ENCODE results near the gene CASP10. TPM values are rescaled to one million over a fixed set of nuclear protein-coding genes. Genes with fewer than 3 reads are reported as not detected.

The CASP10 gene
- total and polyA plus RNA-seq, 2 of the 13 experiments (the other 11 are each of a cell fraction or from before 2014, with no cell fraction given): 22.2 to 23.8 TPM

DNA sequence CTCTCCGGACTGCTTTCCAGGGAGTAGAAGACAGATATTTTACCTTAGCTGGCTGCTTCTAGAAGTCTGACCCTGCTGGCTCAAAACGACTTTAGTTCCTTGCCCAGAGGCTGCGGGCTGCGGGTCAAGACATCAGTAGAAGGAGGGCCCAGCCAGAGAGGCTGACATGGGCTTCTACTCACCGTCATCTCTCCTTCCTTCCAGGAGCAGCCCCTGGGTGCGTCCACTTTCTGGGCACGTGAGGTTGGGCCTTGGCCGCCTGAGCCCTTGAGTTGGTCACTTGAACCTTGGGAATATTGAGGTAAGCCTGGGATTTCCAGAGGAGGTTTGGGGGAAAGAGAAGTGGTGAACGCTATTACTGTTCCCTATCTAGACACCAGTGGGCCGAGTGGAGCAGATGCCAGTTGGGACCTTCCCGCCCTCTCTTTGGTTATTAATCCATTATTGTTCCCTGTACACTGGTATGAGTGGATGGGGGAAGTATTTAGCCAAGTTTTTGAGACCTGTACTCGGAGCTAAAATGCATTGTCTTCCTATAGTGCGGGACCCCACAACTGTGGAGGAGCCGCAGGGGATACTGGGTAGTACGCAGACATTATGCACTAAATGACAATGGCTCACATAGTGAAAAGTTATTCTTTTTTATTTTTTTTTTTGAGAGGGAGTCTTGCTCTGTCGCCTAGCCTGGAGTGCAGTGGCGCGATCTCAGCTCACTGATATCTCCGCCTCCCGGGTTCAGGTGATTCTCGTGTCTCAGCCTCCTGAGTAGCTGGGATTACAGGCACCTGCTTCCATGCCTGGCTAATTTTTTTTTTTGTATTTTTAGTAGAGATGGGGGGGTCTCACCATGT lies 51.1 kb downstream of the CASP10 start (continued):
- TF ChIP-seq, protein P1, sequence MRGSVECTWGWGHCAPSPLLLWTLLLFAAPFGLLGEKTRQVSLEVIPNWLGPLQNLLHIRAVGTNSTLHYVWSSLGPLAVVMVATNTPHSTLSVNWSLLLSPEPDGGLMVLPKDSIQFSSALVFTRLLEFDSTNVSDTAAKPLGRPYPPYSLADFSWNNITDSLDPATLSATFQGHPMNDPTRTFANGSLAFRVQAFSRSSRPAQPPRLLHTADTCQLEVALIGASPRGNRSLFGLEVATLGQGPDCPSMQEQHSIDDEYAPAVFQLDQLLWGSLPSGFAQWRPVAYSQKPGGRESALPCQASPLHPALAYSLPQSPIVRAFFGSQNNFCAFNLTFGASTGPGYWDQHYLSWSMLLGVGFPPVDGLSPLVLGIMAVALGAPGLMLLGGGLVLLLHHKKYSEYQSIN (CRISPR knock-in tag; IDR thresholded peaks at IDR 0.05; ENCODE audit: borderline replicate concordance): no peak
- TF ChIP-seq ZNF343 (CRISPR knock-in tag; IDR thresholded peaks at IDR 0.05): peak; percentile 30; the same call in 1 of the 2 replicates
- TF ChIP-seq, protein P2, sequence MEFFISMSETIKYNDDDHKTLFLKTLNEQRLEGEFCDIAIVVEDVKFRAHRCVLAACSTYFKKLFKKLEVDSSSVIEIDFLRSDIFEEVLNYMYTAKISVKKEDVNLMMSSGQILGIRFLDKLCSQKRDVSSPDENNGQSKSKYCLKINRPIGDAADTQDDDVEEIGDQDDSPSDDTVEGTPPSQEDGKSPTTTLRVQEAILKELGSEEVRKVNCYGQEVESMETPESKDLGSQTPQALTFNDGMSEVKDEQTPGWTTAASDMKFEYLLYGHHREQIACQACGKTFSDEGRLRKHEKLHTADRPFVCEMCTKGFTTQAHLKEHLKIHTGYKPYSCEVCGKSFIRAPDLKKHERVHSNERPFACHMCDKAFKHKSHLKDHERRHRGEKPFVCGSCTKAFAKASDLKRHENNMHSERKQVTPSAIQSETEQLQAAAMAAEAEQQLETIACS (CRISPR knock-in tag; IDR thresholded peaks at IDR 0.05): no peak
- TF ChIP-seq, protein P3, sequence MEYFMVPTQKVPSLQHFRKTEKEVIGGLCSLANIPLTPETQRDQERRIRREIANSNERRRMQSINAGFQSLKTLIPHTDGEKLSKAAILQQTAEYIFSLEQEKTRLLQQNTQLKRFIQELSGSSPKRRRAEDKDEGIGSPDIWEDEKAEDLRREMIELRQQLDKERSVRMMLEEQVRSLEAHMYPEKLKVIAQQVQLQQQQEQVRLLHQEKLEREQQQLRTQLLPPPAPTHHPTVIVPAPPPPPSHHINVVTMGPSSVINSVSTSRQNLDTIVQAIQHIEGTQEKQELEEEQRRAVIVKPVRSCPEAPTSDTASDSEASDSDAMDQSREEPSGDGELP (IDR thresholded peaks at IDR 0.05; ENCODE audit: borderline replicate concordance, low read depth): no peak
- TF ChIP-seq GTF3A (CRISPR knock-in tag; conservative IDR thresholded peaks at IDR 0.05): no peak
- no peak for TF ChIP-seq CBFB (CRISPR knock-in tag; IDR thresholded peaks at IDR 0.05)
- no peak for TF ChIP-seq ZNF782 (CRISPR knock-in tag; IDR thresholded peaks at IDR 0.05; ENCODE audit: borderline replicate concordance)
- TF ChIP-seq ZMAT3 (CRISPR knock-in tag; conservative IDR thresholded peaks at IDR 0.05): no peak
- TF ChIP-seq, protein P4, sequence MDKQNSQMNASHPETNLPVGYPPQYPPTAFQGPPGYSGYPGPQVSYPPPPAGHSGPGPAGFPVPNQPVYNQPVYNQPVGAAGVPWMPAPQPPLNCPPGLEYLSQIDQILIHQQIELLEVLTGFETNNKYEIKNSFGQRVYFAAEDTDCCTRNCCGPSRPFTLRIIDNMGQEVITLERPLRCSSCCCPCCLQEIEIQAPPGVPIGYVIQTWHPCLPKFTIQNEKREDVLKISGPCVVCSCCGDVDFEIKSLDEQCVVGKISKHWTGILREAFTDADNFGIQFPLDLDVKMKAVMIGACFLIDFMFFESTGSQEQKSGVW (CRISPR knock-in tag; IDR thresholded peaks at IDR 0.05; ENCODE audit: borderline replicate concordance): no peak
- 0 out of 2 replicates have a peak, but pooled peaks have one; percentile 84 for TF ChIP-seq ZBTB3 (CRISPR knock-in tag; IDR thresholded peaks at IDR 0.05; ENCODE audit: borderline replicate concordance, low read depth)
- no peak for TF ChIP-seq SMAD9 (CRISPR knock-in tag; IDR thresholded peaks at IDR 0.05)
- TF ChIP-seq FOXK2 (IDR thresholded peaks at IDR 0.05): no peak
- no peak for TF ChIP-seq NCOR1 (IDR thresholded peaks at IDR 0.05; ENCODE audit: borderline replicate concordance, low read length)
- TF ChIP-seq, protein P5, sequence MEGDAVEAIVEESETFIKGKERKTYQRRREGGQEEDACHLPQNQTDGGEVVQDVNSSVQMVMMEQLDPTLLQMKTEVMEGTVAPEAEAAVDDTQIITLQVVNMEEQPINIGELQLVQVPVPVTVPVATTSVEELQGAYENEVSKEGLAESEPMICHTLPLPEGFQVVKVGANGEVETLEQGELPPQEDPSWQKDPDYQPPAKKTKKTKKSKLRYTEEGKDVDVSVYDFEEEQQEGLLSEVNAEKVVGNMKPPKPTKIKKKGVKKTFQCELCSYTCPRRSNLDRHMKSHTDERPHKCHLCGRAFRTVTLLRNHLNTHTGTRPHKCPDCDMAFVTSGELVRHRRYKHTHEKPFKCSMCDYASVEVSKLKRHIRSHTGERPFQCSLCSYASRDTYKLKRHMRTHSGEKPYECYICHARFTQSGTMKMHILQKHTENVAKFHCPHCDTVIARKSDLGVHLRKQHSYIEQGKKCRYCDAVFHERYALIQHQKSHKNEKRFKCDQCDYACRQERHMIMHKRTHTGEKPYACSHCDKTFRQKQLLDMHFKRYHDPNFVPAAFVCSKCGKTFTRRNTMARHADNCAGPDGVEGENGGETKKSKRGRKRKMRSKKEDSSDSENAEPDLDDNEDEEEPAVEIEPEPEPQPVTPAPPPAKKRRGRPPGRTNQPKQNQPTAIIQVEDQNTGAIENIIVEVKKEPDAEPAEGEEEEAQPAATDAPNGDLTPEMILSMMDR (CRISPR knock-in tag; IDR thresholded peaks at IDR 0.05): no peak
- no peak for TF ChIP-seq ZNF549 (CRISPR knock-in tag; IDR thresholded peaks at IDR 0.05)
- TF ChIP-seq ZNF121 (CRISPR knock-in tag; IDR thresholded peaks at IDR 0.05): no peak

All from HepG2 (cell line).